SU-DHL-6 (cell line): ENCODE measurements around the gene FRMPD2.

Experiments
- CTCF ChIP-seq: fragments of 200-600 bp; sonication (generic); IDR thresholded peaks from one replicate; pipeline ENCODE4 v1.5.1; 2017; ENCODE audit warnings: antibody characterized with exemption, mild to moderate bottlenecking, low read length, moderate library complexity; ENCODE audit not compliant: insufficient read depth, poor library complexity, severe bottlenecking
- EZH2phosphoT487 ChIP-seq: fragments of 200-600 bp; sonication (generic), shearing (Covaris generic); conservative IDR thresholded peaks from 2 replicates; pipeline ENCODE4 v1.6.1; 2018; ENCODE audit warnings: mild to moderate bottlenecking, antibody characterized with exemption, low read length, moderate library complexity, mixed read lengths

GRCh38 chr10:48249004-48249762, 25.3 kb downstream of the FRMPD2 start:
- TF ChIP-seq CTCF: no peak
- no peak for TF ChIP-seq EZH2phosphoT487
